Neutrophil (primary cell): ENCODE measurements around the gene PARD6B.
"Not testable (repeated sequence)": the region's sequence is repeated elsewhere in the genome, so short reads cannot be mapped to it uniquely, and the experiment has no call there.

Experiments
- H3K27ac ChIP-seq: fragments of 200-600 bp; sonication (generic); 2 replicates; pipeline ENCODE4 v1.5.1; 2016; ENCODE audit warnings: mild to moderate bottlenecking, moderate library complexity
- H3K27me3 ChIP-seq: fragments of 200-600 bp; sonication (generic); 2 replicates; pipeline ENCODE4 v1.6.0; 2016; ENCODE audit warnings: mild to moderate bottlenecking
- H3K36me3 ChIP-seq: fragments of 200-600 bp; sonication (generic); 2 replicates; pipeline ENCODE4 v1.5.1; 2017
- H3K4me1 ChIP-seq, 2 experiments: fragments of 200-600 bp in 1 of 2; sonication (generic) in 1 of 2; 1 replicate in 1 of 2; 2 replicates in 1 of 2; pipeline versions ENCODE4 v1.5.1 to v1.6.1; 2013 to 2016; ENCODE audit warnings: low read depth in 1 of 2, low read length in 1 of 2, mild to moderate bottlenecking in 1 of 2, moderate library complexity in 1 of 2; ENCODE audit not compliant: control insufficient read depth in 1 of 2, insufficient read depth in 1 of 2
- H3K4me3 ChIP-seq, 2 experiments: fragments of 200-600 bp in 1 of 2; sonication (generic) in 1 of 2; 1 replicate in 1 of 2; 2 replicates in 1 of 2; pipeline ENCODE4 v1.5.1; 2013 to 2016; ENCODE audit warnings: low read depth in 1 of 2, low read length in 1 of 2, mild to moderate bottlenecking in 1 of 2, moderate library complexity in 1 of 2
- H3K9me3 ChIP-seq: fragments of 200-600 bp; sonication (generic); 2 replicates; pipeline ENCODE4 v1.5.1; 2016
- TF ChIP-seq, protein P1 (sequence below): fragments of 200-600 bp; sonication (generic); IDR thresholded peaks from 2 replicates; pipeline ENCODE4 v1.5.1; 2016; ENCODE audit warnings: antibody characterized with exemption

Gene PARD6B

DNA sequence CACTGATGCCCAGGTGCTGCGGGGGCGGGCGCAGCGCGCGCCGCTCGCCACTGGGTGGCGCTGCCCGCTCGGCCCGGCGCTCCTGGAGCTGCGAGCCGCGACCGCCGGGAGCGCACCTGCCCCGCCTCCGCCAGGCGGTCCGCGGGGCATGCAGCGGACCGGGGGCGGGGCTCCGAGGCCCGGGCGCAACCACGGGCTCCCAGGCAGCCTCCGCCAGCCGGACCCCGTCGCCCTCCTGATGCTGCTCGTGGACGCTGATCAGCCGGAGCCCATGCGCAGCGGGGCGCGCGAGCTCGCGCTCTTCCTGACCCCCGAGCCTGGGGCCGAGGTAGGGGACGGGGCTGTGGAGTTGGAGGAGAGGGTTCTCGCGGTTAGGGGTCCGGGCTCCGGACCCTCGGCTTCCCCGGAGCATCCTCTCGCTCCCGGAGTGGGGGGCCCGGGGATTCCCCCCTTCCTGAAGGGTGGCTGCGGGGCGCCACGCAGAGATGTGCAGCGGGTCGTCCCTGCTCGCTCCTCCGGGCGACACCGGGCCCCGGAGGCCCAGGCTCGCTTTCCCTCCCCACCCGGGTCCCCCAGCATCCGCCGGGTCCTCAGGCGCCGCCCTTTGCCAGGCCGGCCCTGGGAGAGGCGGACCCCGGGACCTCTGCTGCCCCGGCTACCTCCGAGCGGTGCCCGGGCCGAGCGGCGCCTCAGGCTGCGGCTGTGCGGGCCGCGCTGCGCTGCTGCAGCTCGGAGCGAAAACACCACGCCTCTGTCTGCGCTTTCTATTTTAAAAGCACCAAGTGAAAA, 63.7 kb downstream of the PARD6B start, which contains the start of gene BCAS4:
Gene BCAS4, plus strand, starts transcription at position 216 of the 789 bp plus-strand sequence. Its CDS starts 23 bp downstream, at position 239.
- peaks cover 21 to 24% of the 10 kb centered on the region in 2 experiments for H3K4me1 ChIP-seq
- H3K36me3 ChIP-seq = no peaks in the 10 kb centered on the region
- H3K4me3 ChIP-seq = peak within 1 kb of the TSS; percentile 56 to 63
- no peak within 1 kb of the TSS for H3K27ac ChIP-seq
- peaks cover 45% of the 10 kb centered on the region for H3K27me3 ChIP-seq
- TF ChIP-seq, protein P1, sequence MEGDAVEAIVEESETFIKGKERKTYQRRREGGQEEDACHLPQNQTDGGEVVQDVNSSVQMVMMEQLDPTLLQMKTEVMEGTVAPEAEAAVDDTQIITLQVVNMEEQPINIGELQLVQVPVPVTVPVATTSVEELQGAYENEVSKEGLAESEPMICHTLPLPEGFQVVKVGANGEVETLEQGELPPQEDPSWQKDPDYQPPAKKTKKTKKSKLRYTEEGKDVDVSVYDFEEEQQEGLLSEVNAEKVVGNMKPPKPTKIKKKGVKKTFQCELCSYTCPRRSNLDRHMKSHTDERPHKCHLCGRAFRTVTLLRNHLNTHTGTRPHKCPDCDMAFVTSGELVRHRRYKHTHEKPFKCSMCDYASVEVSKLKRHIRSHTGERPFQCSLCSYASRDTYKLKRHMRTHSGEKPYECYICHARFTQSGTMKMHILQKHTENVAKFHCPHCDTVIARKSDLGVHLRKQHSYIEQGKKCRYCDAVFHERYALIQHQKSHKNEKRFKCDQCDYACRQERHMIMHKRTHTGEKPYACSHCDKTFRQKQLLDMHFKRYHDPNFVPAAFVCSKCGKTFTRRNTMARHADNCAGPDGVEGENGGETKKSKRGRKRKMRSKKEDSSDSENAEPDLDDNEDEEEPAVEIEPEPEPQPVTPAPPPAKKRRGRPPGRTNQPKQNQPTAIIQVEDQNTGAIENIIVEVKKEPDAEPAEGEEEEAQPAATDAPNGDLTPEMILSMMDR = peak; percentile 81
- H3K9me3 ChIP-seq = no peaks in the 10 kb centered on the region

DNA sequence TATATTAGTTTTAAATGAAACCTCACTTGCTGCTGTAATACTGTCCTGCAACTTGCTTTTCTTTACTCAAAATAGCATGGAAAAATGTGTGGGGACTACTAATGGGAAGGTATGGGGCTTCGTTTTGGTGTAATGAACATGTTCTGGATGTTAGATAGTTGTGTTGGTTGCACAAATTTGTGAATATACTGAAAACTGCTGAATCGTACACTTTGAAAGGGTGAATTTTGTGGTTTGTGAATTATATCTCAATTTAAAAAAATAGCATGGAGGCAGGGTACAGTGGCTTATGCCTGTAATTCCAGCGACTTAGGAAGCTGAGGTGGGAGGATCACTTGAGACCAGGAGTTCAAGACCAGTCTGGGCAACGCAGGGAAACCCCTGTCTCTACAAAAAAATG, 65.8 kb downstream of the PARD6B start:
- Histone ChIP-seq H3K36me3 (no peaks in the 10 kb centered on the region), H3K27me3 (peaks cover 45% of the 10 kb centered on the region), H3K4me1 (peaks cover 16 to 17% of the 10 kb centered on the region in 2 experiments), H3K4me3 (no peak overlapping the region), H3K9me3 (no peaks in the 10 kb centered on the region), H3K27ac (no peak overlapping the region)
- TF ChIP-seq, protein P1 = no peak

DNA sequence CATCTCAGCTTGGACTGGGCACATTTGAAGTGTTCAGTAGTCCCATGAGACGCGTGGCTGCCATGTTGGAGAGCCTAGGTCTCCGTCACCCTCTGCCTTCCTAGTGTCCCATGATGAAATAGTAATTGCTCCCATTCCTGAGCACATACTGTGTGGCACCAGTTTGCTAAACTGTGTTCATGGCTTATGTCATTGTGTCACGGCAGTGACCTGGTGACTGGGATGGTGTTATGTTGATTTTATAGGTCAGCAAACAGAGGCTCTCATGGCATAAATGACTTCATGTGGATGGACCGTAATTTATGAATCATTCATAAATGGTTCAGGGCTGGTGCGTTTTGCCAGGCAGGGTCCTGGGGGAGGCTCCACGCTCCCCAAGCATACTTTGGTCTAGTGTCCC, 67.3 kb downstream of the PARD6B start:
- Histone ChIP-seq H3K9me3 (no peaks in the 10 kb centered on the region), H3K27ac (no peak overlapping the region), H3K36me3 (no peaks in the 10 kb centered on the region), H3K4me1 (peaks cover 16 to 17% of the 10 kb centered on the region in 2 experiments), H3K27me3 (peaks cover 34% of the 10 kb centered on the region), H3K4me3 (no peak overlapping the region)
- TF ChIP-seq, protein P1 = no peak

DNA sequence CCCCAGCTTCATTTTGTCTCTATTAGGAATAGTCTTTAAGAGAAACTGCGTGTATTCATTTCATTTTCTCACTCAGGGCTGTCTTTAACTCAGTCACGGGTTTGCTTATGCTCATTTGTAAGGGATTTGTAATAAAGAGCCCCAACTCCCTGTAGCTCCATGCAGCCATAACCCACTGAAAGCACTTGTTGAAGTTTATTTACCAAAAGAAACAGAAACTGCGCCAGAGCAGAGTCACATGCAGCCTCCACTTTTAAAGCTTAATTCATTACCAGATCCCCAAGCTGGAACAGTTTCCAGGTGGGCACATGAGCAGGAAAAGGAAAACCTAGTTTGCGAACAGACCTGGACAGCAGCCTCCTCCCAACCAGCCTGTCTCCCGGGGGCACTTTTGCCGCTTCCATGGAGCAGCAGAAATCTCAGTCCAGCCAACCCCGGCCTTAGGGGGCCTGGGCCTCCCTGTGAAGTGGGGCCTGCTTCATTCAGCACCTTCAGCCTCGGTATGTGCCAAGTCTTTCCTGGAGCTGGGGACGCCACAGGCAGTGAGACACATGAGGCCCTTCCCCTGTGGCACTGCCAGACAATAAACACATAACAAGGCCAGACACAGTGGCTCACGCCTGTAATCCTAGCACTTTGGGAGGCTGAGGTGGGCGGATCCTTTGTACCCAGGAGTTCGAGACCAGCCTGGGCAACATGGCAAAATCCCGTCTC, 68.0 kb downstream of the PARD6B start:
- Histone ChIP-seq H3K36me3 (no peaks in the 10 kb centered on the region), H3K27ac (no peak overlapping the region), H3K4me1 (peaks cover 11% of the 10 kb centered on the region in 2 experiments), H3K9me3 (no peaks in the 10 kb centered on the region), H3K4me3 (no peak overlapping the region), H3K27me3 (peaks cover 27% of the 10 kb centered on the region)
- TF ChIP-seq, protein P1 = no peak

DNA sequence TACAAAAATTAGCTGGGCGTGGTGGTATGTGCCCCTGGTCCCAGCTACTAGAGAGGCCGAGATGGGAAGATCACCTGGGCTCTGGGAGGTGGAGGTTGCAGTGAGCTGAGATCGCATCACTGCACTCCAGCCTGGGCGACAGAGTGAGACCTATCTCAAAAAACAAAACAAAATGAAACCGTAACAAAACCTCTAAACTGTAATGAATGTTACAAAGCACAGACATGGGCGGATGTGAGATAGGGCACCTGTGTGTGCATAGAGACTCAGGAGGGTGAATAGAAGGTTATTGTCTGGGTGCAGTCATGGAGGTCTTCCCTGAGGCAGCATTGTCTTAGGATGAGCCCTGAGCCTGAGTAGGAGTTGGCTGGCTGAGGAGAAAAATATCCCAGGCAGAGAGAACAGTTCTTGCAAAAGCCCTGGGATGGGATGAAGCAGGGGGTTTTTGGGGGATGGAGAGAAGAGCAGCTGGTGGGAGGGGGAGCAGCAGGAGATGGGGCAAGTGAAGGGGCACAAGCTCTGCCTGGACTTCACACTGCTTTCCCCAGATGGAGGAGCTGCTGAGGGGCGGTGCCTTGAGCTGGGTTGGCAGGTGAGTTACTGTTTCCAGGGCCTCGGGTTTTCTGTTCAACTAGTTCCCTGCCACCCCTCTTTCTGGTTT, 68.6 kb downstream of the PARD6B start:
- Histone ChIP-seq H3K27ac (no peak overlapping the region), H3K27me3 (peaks cover 21% of the 10 kb centered on the region), H3K4me1 (peaks cover 5 to 6% of the 10 kb centered on the region in 2 experiments), H3K9me3 (no peaks in the 10 kb centered on the region), H3K4me3 (no peak overlapping the region), H3K36me3 (no peaks in the 10 kb centered on the region)
- TF ChIP-seq, protein P1 = no peak

DNA sequence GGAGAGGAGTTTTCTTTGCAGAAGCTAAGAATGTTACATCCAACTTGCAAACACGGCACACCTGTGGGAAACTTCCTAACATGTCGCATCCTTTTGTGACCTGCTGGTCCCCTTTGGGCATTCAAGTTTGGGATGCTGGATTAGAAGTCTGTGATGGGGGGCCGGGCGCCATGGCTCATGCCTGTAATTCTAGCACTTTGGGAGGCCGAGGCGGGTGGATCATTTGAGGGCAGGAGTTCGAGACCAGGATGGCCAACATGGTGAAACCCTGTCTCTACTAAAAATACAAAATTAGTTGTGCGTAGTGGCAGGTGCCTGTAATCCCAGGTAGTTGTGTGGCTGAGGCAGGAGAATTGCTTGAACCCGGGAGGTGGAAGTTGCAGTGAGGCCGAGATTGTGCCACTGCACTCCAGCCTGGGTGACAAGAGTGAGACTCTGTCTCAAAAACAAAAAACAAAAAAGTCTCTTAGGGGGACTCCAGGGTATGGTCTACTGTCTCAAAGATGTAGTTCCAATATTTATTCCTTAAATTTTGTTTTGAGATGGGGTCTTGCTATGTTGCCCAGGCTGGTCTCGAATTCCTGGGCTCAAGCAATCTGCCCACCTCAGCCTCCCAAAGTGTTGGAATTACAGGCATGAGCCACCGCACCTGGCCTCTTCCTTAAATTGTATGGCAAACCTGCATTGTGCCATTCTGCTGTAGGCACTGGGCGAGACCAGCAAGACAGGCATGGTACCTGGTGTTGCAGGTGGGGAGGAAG, 69.8 kb downstream of the PARD6B start:
- not testable (repeated sequence) for H3K9me3 ChIP-seq, H3K4me1 ChIP-seq, H3K36me3 ChIP-seq, H3K27me3 ChIP-seq, H3K27ac ChIP-seq, H3K4me3 ChIP-seq
